ENCODE results near the gene SERPINA4.
A peak's percentile ranks its signal among the peaks of the same experiment; 100 is the strongest.

SERPINA4 gene, protein sequence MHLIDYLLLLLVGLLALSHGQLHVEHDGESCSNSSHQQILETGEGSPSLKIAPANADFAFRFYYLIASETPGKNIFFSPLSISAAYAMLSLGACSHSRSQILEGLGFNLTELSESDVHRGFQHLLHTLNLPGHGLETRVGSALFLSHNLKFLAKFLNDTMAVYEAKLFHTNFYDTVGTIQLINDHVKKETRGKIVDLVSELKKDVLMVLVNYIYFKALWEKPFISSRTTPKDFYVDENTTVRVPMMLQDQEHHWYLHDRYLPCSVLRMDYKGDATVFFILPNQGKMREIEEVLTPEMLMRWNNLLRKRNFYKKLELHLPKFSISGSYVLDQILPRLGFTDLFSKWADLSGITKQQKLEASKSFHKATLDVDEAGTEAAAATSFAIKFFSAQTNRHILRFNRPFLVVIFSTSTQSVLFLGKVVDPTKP

DNA sequence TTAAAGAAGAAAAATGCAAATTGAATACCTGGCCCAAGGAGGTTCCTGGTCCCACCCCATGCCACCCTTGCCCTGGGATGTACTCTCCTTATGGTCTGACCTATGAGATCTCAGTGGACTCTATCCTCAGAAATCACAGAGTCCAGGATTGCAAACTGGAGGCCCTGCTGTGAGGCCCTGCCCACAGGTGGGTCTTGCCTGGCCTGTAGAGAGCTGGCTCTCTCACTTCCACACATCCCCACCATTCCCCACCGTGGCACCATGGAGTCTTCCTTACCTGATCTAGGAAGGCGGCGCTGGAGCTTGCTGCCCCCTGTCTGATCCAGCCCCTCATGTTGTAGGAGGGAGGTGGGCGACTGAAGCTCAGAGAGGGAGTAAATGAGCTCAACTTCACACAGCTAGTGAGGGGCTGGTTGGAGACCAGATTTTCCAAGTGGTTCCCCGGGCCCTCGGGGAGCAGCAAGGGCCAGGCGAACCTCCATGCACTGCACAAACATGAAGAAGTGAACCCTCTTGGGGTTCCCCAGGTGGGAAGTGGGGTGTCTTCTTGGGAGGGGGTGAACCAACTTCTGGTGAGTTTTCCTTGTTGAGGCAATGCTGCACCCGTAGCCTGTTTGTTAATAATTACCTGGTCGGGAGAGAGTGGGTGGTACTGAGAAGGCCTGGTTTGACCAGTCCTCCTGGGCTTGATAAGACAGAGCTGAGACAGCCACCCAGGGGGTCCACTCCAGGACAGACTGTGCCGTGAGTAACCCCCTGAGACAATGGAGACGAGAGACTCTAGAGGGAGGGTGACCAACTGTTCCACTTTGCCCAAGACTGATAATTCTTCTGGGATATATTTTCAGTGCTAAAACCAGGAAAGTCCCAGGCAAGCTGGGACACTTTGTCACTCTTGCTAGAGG lies at the start of gene SERPINA4:
TSS of gene SERPINA4 (plus strand) at position 692 of the 905 bp plus-strand sequence. CDS start 2,041 bp downstream, outside the sequence.
- DNase-seq = no peak

DNA sequence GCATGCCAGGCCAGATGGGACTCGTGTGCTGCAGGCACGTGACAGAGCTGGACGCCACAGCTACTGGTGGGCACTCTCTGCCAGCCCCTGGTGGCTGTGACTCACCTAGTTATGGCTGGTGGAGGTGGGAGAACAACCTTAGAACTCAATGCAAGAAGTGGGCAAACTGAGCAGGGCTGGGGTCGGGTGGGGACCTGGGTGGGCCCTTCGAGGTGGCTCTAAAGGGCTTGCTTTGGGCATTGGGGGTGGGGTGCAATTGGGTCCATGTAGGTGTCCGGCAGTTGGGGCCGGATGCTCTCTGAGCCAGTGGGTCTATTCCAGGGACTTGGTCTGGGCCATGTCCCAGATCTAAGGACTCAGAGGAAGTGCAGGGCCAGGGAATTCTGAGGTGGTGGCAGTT lies 46.9 kb upstream of the SERPINA4 start:
- no peak for DNase-seq

- no peak for DNase-seq
Observed at GRCh38 chr14:94515426-94515825, 45.8 kb upstream of the SERPINA4 start.

DNA sequence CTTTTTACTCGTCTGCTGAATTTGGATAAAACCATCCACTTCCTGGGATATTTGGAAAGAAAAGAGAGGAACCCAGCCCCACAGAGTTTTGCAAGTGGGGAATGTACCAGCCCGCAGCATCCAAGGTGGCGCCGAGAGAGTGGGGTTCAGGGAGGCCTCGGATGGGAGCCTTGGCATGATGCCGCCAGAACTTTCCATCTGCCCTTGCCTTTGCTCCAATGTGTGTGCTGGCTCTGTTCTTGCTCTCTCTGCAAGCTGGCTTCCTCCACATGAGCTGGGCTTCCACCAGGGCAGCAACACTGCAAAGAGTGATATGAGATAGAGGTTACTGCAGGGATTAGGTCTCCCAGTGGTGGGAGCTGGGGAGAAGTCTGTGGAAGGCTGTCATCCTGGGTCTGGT lies 45.4 kb upstream of the SERPINA4 start:
- DNase-seq = no peak

DNA sequence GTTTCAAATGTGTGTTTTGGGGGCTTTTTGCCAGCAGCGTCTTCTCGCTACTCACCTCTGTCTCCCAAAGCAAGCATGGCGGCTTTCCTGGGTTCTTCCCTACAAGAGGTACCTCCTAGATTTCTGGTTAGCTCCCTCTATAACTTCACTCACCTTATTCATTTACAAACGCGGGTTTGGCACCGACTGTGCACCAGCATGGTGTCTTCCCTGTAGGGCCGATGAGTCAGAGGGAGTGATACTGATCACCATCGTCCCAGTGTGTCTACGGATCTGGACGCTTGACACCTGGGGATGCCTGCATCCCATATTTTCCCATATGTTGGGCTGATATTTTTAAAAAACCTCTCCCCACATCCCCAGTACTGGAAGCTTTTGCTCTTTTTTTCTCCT lies 44.0 kb upstream of the SERPINA4 start:
- no peak for DNase-seq

GRCh38 chr14:94517641-94518257 lies 43.5 kb upstream of the SERPINA4 start:
- DNase-seq = no peak

- no peak for DNase-seq
Observed at GRCh38 chr14:94521375-94522114, 39.7 kb upstream of the SERPINA4 start.

- no peak for DNase-seq
Observed at GRCh38 chr14:94522115-94522724, 39.0 kb upstream of the SERPINA4 start.

DNA sequence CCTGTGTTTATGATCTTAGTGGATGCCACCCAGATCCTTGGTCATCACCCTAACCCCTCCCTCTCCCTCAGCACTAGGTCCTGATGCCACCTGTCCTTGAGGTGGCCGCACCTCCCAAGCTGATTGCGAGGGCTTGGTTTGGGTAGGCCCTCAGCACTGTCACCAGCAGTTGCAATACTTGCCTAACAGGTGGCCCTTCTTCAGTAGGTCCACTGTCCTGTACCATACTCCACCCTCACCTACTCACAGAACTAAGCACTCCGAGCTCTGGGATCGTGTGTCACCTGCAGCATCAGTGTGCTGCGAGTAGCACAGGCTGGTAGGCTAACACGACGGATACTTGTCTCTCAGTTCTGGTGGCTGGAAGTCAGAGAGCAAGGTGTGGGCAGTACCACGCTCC lies 38.0 kb upstream of the SERPINA4 start:
- no peak for DNase-seq

GRCh38 chr14:94524093-94524492 lies 37.1 kb upstream of the SERPINA4 start:
- peak; percentile 3 for DNase-seq

GRCh38 chr14:94531187-94531586 lies 30.1 kb upstream of the SERPINA4 start:
- no peak for DNase-seq

GRCh38 chr14:94532447-94532846 lies 28.8 kb upstream of the SERPINA4 start:
- no peak for DNase-seq

DNA sequence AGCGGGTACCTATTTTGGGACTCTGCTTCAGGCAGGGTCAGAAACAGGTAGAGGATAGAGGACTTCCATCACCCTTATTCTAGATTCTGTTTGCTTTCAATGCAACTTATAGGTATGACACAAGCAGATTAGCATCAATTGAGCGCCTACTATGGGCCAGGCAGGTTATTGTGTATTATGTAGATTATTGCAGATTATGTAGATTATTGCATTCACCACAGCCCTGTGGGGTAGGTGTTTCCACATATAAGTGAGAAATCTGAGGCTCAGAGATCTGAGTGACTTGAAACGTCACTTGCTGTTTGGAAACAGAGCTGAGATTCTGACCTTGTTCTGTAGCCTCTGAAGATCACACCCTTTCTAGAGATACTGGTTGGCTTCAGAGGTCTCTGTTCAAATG lies 25.7 kb upstream of the SERPINA4 start:
- DNase-seq = peak; percentile 1

DNA sequence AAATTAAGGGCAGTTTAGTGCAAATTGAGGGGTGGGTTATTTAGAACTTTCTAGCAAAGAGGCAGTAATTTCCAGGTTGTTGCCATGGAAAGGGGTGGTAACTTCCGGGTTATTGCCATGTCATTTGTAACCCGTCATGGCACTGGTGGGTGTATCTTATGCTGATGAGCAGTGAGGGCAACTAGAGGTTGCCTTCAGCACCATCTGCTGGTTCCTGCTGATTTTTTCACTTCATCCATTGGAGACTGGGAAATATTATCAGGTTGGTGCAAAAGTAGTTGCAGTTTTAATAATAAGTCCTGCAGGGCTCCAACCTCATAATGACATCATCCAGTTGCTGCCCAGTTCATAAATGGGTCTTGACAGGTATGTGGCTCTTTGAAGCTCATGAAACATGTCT lies 24.4 kb upstream of the SERPINA4 start:
- DNase-seq = peak; percentile 5

DNA sequence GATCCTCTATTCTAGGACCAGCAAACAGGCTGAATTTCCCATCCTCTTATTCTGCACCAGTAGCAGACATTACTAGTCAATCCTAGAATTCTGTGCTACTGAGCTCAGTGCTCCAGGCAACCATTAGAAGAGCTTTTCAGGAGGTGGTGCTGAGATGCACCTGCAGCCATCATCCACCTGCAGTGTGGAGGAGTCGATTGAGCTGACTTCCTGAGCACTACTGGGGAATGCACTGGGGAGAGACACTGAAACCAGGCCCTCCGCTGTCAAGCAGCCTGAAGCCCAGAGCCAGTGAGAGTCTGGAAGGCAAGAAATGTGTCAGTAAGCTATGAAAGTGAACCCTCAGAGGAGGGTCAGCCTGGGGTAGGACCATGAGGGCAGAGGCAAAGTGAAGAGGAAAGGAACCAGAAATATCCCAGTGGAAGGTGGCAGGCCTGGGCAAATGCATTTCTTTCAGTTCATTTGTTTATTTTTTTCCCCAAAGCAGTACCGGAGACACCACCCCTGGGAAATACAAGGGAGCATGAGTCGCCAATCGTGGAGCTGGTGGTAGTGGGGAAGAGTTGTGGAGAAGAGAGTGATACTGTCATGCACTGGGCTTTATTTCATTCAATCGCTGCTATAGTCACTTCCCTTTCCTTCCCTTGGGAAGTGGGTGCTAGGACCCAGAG lies 23.0 kb upstream of the SERPINA4 start:
- peak; percentile 33 for DNase-seq

DNA sequence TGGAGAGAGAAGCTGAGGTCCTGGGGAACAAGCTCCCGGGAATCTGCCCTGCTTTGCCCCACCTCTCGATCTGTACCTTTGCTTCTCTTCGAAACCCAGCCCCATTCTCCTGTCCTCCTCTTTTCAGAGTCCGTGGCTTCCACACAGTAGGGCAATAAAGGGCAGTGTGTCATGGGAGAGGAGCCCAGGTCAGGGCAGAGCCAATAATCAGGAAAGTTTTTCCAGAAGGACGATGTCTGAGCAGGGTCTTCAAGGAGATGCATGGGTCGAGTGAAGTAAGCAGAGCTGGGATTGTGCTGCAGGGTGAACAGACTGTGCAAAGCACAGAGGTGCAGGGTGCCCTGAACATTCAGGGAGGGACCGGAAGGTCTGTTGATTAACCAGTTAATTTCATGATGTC lies 22.1 kb upstream of the SERPINA4 start:
- peak; percentile 37 for DNase-seq

DNA sequence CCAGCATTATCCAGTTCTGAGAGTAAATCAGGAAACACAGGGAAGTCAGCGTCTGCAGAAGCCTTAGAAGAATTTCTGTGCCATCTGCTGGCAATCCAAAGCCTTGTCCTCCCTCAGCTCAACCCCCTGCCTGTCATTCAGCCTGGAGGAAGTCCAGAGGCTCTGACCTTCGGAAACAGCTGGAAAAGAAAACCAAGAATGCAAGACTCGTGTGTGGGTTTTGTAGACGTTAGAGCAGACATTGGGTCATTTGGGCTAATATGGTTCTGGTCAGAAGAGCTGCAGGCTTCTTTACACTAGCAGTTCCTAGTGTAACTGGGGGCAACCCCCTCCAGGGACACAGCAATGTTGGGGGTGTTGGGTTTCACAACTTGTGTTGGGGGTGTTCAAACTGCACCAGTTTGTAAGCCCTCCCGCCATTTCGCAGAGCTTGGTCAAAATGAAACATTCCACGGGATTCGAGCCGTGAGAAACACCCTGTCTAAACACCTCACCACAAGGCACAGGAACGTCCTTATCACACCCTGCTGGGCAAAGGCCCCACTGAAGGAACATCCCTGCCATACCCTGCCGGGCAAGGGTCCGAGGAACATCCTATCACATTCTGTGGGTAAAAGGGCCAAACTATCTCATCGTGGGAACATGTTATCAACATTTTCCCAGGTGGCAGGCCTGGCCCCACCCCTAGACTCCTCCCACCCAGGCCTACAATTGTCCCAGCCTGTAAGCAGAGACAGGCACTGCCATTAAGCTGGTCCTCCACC lies 21.0 kb upstream of the SERPINA4 start:
- DNase-seq = no peak

DNA sequence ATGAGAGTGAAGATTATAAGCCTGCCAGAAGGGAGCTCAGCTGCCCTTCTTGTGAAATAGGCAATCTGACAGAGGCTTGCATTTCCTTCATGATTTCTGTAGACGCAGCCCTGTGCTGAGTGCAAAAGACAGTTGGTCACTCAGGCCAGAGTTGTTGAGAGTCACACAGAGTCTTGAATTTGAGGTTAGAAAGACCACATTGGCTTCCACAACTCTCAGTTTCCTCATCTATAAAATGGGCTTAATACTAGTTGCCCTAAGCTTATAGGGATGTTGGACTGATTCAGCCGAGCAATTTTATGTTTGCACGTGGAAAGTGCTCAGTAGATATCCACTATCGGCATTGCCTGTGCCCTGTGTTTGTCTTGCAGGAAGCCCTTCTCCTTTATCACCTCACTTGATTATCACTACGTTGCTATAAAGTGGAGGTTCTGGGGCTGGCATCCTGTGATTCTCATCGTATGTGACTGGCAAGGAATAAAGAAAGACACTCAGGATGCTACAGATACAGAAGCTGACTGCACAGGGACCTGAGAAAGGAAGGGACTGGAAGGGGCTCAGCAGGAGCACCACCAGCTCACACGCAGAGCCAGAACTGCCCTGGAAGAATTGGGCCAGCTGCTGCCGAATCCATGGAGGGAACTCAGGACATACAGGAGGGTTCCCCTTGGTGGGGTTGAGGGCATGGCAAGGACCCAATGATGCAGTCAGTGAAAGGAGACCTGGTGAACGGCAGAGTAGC lies 19.8 kb upstream of the SERPINA4 start:
- no peak for DNase-seq

GRCh38 chr14:94542111-94542810 lies 19.0 kb upstream of the SERPINA4 start:
- no peak for DNase-seq
